ENCODE measurements around the gene ACY1. TPM values are rescaled to one million over a fixed set of nuclear protein-coding genes. Genes with fewer than 3 reads are reported as not detected.

The ACY1 gene
- total RNA-seq, 1 donor from 2014 or later: 20.3 TPM

DNA sequence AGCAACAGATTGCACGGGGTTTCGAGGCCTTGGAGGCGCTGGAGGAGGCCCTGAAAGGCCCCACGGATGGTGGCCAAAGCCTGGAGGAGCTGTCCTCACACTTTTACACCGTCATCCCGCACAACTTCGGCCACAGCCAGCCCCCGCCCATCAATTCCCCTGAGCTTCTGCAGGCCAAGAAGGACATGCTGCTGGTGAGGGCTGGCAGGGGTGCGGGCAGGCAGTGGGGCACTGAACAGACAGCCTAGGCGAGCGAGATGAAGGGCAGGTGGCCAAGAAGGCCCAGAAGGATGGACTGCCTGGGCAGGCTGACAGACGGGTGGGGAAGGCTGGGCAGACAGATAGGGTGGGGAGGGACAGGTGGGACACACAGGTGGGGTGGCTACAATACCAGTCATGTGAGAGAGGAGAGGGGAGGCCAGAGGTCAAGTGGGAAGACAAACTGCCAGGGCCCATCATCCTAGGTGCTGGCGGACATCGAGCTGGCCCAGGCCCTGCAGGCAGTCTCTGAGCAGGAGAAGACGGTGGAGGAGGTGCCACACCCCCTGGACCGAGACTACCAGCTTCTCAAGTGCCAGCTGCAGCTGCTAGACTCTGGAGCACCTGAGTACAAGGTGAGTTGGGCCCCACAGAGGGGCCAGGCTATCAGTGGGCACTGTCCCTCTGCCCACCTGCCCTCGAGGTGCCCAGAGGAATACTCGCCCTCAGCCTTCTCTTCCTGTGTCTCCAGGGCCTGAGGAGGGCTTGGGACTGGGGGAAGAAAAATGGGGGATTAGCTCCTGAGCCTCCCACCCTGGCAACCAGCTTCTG, 38.1 kb upstream of the ACY1 start:
- peak; percentile 74 for DNase-seq (ENCODE audit: low spot score)
- intact Hi-C loops (cut with DNase I): no loop called here

DNA sequence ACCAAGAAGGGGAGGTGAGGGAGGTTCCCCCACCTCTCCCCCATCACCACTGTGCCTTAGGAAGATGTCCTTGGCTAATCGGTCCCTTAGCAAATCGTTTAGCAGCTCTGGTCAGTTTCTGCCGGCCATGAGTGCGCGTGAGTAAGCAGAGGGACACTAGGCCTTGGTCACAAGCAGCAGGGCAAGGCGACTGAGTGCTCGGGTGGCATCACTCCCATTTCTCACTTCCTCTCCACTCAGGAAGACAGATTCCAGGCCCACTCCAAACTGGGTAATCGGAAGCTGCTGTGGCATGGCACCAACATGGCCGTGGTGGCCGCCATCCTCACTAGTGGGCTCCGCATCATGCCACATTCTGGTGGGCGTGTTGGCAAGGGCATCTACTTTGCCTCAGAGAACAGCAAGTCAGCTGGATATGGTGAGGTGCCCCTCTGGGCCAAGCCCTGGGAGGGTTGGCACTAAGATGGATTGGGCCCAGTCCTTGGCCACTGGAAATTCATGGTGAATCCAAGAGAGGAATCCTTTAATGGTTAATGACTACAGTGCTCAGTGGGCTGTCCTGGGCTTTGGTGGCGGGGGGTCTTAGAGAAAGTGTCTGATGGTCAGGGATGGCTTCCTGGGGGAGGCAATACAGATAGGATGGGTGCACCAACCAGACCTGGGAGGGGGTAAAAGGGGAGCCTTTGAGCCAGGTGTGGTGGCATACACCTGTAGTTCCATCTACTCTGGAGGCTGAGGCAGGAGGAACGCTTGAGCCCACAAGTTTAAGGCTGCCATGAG, 37.2 kb upstream of the ACY1 start:
- DNase-seq (ENCODE audit: low spot score): peak; percentile 69
- intact Hi-C loops (cut with DNase I): no loop called here

DNA sequence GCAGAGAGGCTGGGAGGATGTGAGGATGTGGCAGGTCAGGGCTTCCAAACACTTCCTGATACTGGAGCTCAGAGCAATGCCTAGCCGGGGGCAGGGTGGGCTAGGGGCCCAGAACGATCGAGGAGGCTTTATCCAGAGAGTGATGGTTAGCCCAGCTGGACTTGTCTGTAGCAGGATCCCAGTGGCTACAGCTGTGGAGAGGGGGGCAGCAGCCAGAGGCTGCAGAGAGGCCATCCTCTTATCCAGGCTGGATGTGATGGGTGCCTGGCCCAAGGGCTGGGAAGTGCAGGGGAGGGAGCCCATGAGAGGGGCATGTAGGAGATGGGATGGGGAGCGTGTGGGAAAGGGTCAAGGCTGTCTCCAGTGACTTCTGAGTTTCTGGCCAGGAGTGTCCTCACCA, 36.5 kb upstream of the ACY1 start:
- peak; percentile 54 for DNase-seq (ENCODE audit: low spot score)
- intact Hi-C loops (cut with DNase I): no loop called here

DNA sequence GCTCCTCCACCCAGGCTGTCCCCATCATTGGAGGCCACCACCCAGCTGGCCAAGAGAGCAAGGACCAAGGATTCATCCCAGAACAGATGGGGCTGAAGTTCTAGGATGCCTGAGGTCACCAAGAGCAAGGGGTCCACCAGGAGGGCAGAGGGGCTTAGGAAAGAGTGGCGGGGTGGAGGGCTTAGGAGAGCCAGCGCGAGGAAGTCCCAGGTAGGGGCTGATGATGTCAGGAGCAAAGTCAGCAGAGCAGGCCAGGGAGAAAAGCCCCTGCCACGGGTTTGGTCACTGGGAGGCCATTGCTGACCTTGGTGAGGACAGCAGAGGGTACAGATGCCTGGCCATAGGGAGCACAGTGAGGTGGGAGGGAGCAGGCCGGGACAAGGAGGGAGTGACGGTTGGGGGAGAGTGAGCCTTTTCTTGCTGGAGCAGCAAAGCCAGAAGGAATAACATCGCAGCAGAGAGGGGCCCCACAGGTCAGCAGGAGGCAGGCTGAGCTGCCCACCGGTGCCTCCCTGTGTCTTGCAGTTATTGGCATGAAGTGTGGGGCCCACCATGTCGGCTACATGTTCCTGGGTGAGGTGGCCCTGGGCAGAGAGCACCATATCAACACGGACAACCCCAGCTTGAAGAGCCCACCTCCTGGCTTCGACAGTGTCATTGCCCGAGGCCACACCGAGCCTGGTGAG, 36.0 kb upstream of the ACY1 start:
- peak; percentile 33 for DNase-seq (ENCODE audit: low spot score)
- intact Hi-C loops (cut with DNase I): no loop called here

DNA sequence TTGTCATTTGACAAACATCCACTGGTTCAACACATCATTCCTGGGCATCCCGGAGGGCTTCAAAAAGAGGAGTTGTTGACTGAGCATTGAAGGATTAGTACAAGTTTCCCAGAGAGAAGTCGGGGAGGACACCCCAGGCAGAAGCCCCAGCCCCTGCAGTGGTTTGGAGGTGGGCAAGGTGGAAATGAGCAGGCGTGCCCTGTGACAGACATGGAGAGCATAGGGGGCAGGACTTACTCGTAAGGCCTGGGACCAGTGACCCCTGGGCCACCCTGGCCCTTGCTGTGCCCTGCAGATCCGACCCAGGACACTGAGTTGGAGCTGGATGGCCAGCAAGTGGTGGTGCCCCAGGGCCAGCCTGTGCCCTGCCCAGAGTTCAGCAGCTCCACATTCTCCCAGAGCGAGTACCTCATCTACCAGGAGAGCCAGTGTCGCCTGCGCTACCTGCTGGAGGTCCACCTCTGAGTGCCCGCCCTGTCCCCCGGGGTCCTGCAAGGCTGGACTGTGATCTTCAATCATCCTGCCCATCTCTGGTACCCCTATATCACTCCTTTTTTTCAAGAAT, 35.2 kb upstream of the ACY1 start:
- intact Hi-C loops (cut with DNase I): no loop called here
- DNase-seq (ENCODE audit: low spot score): no peak

DNA sequence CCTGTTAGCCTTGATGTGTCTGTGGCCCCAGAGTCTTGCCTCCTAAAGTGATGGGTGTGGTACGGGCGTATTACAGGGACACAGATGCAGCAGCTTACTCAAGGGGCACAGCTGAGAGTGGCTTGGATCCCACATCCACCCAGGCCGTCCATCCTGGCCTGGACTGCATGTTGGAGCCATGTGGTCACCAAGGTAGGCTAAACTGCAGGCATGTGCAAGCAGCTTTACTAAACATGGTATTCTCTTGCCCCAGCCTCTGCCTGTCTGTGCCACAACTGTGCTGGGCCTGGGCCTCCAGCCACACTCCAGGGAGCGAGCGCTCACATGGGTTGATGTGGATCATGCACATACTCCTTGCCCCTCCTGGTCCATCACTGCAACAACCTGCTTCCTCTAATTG, 34.2 kb upstream of the ACY1 start:
- no peak for DNase-seq (ENCODE audit: low spot score)
- intact Hi-C loops (cut with DNase I): no loop called here

DNA sequence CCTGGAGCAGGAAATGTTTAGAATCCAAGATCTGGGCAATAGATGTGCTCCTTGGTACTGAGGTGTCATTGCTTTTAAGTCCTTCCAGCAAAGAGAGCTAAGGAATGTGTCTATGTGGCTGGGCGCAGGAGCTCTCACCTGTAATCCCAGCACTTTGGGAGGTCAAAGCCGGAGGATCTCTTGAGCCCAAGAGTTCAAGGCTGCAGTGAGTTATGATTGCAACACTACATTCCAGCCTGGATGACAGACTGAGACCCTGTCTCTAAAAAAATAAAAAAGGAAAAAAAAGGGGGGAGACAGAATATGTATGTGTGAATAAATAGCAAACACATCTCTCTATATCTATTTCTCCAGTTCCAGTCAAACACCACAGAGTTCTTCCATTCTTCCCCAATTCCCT, 32.4 kb upstream of the ACY1 start:
- intact Hi-C loops (cut with DNase I): no loop called here
- no peak for DNase-seq (ENCODE audit: low spot score)

DNA sequence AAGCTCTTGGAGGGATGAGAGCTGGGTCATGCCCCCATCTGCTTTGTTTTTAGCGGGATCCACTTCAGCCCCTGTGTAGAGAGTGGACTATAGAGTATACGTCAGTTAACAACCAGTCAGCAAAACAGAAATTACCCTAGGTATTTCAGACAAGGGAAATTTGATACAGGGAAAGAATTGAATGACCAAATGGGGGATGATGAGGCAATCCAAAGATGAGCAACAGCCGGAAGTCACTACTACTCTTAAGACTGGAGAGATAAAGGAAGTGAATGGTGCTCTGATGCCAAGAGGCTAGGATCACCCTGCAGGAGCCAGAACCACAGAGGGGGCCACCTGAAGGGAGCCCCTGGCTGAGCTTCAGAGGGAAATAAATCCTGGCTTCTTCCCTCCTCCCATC, 29.9 kb upstream of the ACY1 start:
- DNase-seq (ENCODE audit: low spot score): no peak
- intact Hi-C loops (cut with DNase I): no loop called here

DNA sequence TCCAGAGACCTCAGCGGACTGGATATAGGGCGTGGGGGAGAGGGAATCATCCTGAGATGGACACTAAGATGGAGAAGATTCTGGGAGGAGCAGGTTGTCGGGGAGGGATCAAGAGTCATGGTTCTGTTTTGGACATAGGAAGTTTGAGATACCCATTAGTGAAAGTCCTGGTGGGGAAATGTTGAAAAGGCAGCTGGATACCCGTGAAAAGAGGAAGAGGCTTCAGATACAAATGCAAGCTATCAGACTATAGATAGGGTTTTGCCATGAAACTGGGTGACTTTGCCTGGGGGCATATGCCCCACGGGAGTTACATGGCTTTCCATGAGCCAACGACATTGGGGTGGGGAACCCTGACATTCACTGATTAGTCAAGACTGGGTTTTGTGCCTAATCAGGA, 29.2 kb upstream of the ACY1 start:
- DNase-seq (ENCODE audit: low spot score): no peak
- intact Hi-C loops (cut with DNase I): no loop called here

DNA sequence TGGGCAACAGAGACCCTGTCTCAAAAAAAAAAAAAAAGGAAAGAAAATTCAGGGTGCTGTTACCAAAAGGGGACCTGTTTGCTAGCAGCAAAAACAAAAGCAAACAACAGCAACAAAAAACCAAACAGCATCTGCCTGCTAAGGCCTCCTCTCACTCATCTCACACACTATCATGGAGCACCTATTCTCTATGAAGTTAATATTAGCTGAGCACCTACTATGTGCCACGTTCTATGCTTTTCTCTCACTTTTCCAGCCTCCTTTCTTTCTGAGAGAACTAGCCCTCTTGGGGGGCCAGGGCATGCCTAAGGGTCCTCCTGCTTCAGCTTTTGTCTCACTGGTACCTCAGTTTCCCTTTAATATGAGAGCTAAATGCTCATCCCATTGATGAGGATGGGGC, 28.6 kb upstream of the ACY1 start:
- DNase-seq (ENCODE audit: low spot score): no peak
- intact Hi-C loops (cut with DNase I): no loop called here

DNA sequence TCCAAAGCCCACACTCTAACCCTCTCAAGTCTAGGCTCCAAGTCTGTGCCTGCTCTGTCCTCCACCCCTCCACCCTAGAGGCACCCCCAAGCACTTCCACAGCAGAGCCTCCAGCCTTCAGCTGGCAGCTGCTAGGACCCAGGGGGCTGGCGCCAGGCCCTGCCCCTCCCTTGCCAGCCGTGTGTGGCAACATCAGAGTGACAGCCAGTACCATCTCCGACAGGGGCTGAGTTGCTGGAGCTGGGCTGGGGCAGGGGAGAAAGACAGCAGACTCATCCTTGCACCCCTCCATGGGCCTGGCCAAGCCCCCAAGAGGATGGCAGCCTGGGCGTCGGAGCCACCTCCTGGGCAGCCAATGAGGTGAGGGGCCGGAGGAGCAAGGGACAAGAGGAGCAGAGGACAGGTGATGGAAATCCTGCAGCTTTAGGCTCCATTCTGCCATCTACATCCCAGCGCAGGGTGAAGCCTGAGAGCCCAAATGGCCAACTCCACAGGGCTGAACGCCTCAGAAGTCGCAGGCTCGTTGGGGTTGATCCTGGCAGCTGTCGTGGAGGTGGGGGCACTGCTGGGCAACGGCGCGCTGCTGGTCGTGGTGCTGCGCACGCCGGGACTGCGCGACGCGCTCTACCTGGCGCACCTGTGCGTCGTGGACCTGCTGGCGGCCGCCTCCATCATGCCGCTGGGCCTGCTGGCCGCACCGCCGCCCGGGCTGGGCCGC, 28.0 kb upstream of the ACY1 start, which contains the start of gene GPR62:
Gene GPR62 (plus strand): TSS at position 207 of the 718 bp plus-strand sequence. CDS start 272 bp downstream, at position 479.
- no peak for DNase-seq (ENCODE audit: low spot score)

DNA sequence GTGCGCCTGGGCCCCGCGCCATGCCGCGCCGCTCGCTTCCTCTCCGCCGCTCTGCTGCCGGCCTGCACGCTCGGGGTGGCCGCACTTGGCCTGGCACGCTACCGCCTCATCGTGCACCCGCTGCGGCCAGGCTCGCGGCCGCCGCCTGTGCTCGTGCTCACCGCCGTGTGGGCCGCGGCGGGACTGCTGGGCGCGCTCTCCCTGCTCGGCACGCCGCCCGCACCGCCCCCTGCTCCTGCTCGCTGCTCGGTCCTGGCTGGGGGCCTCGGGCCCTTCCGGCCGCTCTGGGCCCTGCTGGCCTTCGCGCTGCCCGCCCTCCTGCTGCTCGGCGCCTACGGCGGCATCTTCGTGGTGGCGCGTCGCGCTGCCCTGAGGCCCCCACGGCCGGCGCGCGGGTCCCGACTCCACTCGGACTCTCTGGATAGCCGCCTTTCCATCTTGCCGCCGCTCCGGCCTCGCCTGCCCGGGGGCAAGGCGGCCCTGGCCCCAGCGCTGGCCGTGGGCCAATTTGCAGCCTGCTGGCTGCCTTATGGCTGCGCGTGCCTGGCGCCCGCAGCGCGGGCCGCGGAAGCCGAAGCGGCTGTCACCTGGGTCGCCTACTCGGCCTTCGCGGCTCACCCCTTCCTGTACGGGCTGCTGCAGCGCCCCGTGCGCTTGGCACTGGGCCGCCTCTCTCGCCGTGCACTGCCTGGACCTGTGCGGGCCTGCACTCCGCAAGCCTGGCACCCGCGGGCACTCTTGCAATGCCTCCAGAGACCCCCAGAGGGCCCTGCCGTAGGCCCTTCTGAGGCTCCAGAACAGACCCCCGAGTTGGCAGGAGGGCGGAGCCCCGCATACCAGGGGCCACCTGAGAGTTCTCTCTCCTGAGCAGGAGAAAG, 27.2 kb upstream of the ACY1 start:
- intact Hi-C loops (cut with DNase I): no loop called here

More for the DNA sequence above, 28.0 kb upstream of the ACY1 start, which contains the start of gene GPR62:
- intact Hi-C loops (cut with DNase I): no loop called here

DNA sequence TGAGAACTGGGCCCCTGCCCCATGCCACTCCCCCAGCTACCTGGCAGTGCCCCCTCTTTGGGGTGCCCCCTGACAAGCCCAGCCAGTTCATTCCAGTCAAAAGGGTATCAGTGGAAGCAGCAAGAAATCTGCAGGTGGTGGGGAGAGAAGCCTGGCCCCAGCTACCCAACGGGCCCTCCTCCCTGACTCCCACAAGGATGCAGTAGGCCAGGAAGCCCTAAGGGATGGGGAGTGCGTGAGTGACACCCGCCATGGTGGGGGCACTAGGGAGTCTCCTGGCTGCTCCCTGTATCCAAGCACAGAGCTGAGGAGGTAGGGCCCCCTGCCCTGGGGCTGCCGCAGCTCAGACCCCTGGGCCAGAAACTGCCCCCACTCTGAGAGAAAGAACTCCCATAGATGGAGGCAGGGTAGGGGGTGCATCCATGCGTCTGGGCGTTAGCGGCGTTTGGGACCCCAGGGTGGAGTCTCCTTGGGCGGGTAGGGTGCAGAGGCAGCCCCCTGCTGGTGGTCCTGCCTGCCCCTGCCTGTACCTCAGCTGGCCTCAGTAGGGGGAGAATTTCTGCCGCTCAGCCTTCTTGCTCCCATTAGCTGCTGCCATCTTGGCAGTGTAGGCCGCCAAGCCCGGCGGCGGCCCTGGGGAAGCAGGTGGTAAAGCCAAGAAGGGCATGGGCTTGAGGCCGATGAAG, 25.7 kb upstream of the ACY1 start:
- DNase-seq (ENCODE audit: low spot score): no peak

More for the DNA sequence above, 27.2 kb upstream of the ACY1 start:
- DNase-seq (ENCODE audit: low spot score): no peak

DNA sequence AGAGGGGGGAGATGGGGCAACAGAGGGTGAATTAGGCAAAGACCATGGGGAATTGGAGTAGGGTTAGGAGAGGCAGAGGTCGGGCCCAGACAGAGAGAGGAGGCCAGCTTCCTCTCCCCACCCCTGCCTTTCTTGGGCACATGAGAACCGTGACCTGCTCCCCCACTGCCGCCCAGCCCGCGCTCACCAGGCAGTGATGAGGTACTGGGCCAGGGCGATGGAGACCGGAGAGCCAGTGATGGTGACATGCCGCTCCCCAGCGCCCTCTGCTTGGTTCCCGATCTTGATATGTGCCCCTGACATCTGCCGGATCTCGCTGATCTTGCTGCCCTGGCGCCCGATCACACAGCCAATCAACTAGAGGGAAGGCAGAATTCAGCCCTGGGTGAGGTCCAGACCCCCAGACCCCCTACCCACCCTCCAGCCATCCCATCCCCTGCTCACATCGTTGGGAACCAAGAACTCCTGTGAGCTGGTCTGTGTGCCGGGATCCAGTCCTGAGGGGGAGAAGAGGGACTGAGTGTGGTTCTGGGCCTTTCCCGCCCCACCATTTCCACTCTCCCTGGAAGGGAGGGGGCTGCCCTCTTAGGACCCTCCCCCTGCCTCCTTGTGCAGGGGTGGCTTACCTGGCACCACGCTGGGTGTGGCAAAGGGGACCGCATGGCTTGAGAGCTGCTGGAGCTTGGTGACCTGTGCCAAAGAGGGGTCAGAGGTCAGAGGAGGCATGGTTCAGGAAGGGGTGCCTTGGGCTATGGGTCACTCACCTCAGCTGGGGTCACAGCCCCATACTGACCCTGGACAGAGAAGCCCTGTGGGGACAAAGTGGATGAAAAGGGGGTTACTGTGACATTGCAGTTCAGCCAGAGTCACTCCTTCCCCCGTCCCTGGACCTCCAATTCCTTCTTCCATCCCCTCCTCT, 24.5 kb upstream of the ACY1 start:
- intact Hi-C loops (cut with DNase I): no loop called here
- no peak for DNase-seq (ENCODE audit: low spot score)

More for the DNA sequence above, 25.7 kb upstream of the ACY1 start:
- intact Hi-C loops (cut with DNase I): no loop called here

DNA sequence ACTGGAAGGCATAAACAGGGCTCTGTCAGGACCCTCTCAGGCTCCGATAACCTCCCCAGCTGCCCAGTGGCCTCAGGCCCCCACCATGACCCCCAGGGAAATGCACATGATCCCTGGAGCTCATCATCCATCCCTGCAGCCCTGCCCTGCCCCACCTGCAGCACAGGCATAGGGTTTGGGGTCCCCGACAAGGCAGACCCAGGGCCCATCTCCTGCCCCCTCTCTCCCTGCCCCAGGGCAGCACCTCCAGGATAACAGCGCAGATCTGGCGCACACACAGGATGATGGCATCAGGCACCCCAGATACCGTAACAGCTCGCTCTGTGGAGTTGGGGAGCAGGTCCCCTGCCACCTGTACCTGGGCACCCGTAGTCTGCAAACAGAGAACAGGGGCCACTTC, 23.7 kb upstream of the ACY1 start:
- no peak for DNase-seq (ENCODE audit: low spot score)
- intact Hi-C loops (cut with DNase I): no loop called here

DNA sequence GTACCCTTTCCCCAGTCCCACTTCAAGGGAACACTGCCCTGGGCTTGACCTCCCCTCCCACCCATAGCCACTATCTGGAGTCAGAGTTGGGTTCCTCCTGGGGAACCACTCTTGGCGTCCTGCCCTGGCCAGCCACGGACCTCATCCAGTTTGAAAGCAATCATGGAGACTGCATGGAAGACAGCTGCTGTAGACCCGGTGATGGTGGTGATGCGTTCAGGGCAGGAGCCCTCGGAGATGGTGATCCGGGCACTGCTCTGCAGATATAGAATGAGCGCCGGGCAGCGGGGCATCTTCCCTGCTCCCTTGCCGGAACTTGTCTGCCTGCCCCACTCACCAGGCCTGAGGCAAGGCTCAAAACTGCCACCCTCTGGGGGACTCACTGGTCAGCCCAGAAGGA, 22.9 kb upstream of the ACY1 start:
- intact Hi-C loops (cut with DNase I): no loop called here
- no peak for DNase-seq (ENCODE audit: low spot score)

DNA sequence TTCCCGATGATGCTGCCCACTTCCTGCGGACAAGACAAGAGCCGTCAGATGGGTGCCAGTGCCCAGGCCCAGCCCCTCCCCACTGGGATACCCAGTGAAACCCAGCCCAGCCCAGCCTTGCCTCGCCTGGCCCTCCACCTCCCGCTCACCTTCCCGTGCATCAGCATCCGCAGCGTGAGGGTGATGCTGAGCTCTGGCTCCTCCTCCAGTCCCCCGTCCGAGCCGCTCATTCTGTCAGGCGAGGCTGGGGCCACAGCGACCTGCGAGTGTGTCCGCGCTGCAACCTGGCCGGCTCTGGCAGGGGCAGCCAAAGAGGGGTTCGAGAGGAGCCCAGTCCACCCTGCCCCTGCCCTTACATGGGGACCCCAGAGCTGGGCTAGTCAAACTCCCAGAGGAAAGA, 22.3 kb upstream of the ACY1 start:
- DNase-seq (ENCODE audit: low spot score): no peak
- intact Hi-C loops (cut with DNase I): no loop called here
